Left lung (tissue), 10 donors: Measurements from ENCODE around the gene OR2V2. TPM values are rescaled to one million over a fixed set of nuclear protein-coding genes. Genes with fewer than 3 reads are reported as not detected.

ENCODE experiments used
- ATAC-seq: fragments of 200-7000 bp; cut with Tn5 transposase; one replicate; pipeline ENCODE4 v1.9.1; 2020; ENCODE audit warnings: moderate library complexity
- DNase-seq, 4 donors: peaks; one replicate each; pipeline ENCODE4 v3.0.0-alpha.2; 2013 to 2020
- H3K27ac ChIP-seq, 2 donors: fragments of 200-600 bp; sonication (generic) in 1 of 2; one replicate each; pipeline versions ENCODE4 v1.5.0 to v1.8.0; 2020 to 2021
- H3K27me3 ChIP-seq, 2 donors: fragments of 200-600 bp; sonication (generic) in 1 of 2; one replicate each; pipeline versions ENCODE4 v1.5.0 to v1.8.0; 2020 to 2021
- H3K36me3 ChIP-seq, 2 donors: fragments of 200-600 bp; sonication (generic) in 1 of 2; one replicate each; pipeline versions ENCODE4 v1.5.0 to v1.8.0; 2020 to 2021
- H3K4me1 ChIP-seq, 2 donors: fragments of 200-600 bp; one replicate each; pipeline ENCODE4 v1.8.0; 2021
- H3K4me3 ChIP-seq, 2 donors: fragments of 200-600 bp; sonication (generic) in 1 of 2; one replicate each; pipeline versions ENCODE4 v1.5.0 to v1.8.0; 2020 to 2021; ENCODE audit warnings: mild to moderate bottlenecking in 1 of 2
- H3K9me3 ChIP-seq, 2 donors: fragments of 200-600 bp; sonication (generic) in 1 of 2; one replicate each; pipeline versions ENCODE4 v1.5.0 to v1.8.0; 2020 to 2021
- intact Hi-C, 2 donors: fragments of 100-400 bp; cut with DNase I; formaldehyde crosslinking; loops; one replicate each; pipeline versions ENCODE4 v1.11.2 to v1.14.2; 2022
- polyA plus RNA-seq, 6 donors: library from polyadenylated mRNA; unstranded; fragments of 120-200 nt; gene quantifications; one replicate each; pipeline ENCODE4 v1.2.1, GENCODE V29; 2013; ENCODE audit not compliant: insufficient read length in 6 of 6
- total RNA-seq, 2 donors: library from RNA; stranded (reverse); fragmentation: NEBNext Ultra II Directional; extraction: Animal tissue kit (Norgen Biotek cat#: 25700); gene quantifications; one replicate each; pipeline ENCODE4 v1.2.1, GENCODE V29; 2021
- TF ChIP-seq, protein P1 (sequence below), 2 donors: fragments of 200-600 bp; sonication (generic) in 1 of 2; IDR thresholded peaks; one replicate each; pipeline versions ENCODE4 v1.5.0 to v1.8.0; 2021; ENCODE audit warnings: antibody characterized with exemption in 2 of 2
- donor health status: DM: no; HTN: yes; CAD: no.
- donor health status: DM: no; HTN: no; CAD: no.

Gene OR2V2
- total and polyA plus RNA-seq, 8 donors: 0.03 to 0.06 (median 0.04) TPM; not detected in 4

- H3K9me3 ChIP-seq: no peaks in the 10 kb centered on the region
- no peaks in the 10 kb centered on the region for H3K36me3 ChIP-seq
- no peak overlapping the region for H3K4me3 ChIP-seq
- peaks cover 0 to 17% of the 10 kb centered on the region in 2 donors for H3K4me1 ChIP-seq
- ATAC-seq (peak; percentile 55), DNase-seq (no peak)
- peaks cover 69 to 100% of the 10 kb centered on the region in 2 donors for H3K27me3 ChIP-seq
- intact Hi-C loops: no loop called here
- TF ChIP-seq, protein P1, sequence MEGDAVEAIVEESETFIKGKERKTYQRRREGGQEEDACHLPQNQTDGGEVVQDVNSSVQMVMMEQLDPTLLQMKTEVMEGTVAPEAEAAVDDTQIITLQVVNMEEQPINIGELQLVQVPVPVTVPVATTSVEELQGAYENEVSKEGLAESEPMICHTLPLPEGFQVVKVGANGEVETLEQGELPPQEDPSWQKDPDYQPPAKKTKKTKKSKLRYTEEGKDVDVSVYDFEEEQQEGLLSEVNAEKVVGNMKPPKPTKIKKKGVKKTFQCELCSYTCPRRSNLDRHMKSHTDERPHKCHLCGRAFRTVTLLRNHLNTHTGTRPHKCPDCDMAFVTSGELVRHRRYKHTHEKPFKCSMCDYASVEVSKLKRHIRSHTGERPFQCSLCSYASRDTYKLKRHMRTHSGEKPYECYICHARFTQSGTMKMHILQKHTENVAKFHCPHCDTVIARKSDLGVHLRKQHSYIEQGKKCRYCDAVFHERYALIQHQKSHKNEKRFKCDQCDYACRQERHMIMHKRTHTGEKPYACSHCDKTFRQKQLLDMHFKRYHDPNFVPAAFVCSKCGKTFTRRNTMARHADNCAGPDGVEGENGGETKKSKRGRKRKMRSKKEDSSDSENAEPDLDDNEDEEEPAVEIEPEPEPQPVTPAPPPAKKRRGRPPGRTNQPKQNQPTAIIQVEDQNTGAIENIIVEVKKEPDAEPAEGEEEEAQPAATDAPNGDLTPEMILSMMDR (IDR thresholded peaks at IDR 0.05): no peak
- H3K27ac ChIP-seq: no peak overlapping the region
Measured at GRCh38 chr5:181170237-181170825, 22.9 kb downstream of the OR2V2 start.

DNA sequence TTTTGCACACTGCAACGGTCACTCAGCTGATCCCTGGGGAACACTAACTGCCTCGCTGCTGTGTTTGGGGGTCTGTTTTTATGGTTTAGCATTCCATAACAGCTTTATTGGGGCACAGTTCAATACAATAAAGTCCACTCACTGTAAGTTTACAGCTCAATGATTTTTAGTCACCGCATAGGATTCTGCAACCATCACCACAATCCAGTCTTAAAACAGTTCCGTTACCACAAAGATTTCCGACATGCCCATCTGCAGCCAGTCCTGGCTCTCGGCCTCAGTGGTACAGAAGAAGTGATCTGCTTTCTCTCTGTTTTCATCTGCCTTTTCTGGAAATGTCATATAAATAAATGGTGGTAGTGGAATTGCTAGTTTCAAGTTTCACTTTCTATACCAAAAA is 23.6 kb downstream of the OR2V2 start:
- Histone ChIP-seq H3K27ac (no peak overlapping the region), H3K4me1 (peaks cover 0 to 17% of the 10 kb centered on the region in 2 donors), H3K9me3 (no peaks in the 10 kb centered on the region), H3K27me3 (peaks cover 69 to 100% of the 10 kb centered on the region in 2 donors), H3K4me3 (no peak overlapping the region), H3K36me3 (no peaks in the 10 kb centered on the region)
- intact Hi-C loops: no loop called here
- TF ChIP-seq, protein P1 (IDR thresholded peaks at IDR 0.05): no peak
- DNase-seq (no peak), ATAC-seq (no peak)

DNA sequence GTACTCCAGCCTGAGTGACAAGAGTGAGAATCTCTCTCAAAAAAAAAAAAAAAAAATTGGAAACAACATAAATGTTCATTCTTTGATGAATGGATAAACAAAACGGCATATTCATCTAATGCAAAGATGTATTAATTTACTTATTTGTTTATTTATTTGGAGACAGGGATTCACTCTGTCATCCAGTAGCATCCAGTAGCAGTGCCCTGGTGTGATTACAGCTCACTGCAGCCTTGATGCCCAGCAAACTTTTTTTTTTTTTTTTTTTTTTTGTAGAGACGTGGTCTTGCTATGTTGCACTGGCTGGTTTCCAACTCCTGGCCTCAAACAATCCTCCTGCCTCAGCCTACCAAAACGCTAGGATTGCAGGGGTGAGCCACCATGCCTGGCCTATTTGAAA is 24.4 kb downstream of the OR2V2 start:
- intact Hi-C loops: no loop called here
- H3K27me3 ChIP-seq: peaks cover 71 to 98% of the 10 kb centered on the region in 2 donors
- H3K9me3 ChIP-seq: no peaks in the 10 kb centered on the region
- no peak overlapping the region for H3K4me3 ChIP-seq
- no peaks in the 10 kb centered on the region for H3K36me3 ChIP-seq
- H3K4me1 ChIP-seq: peaks cover 0 to 17% of the 10 kb centered on the region in 2 donors
- DNase-seq: no peak
- TF ChIP-seq, protein P1 (IDR thresholded peaks at IDR 0.05): no peak
- no peak for ATAC-seq
- no peak overlapping the region for H3K27ac ChIP-seq

- ATAC-seq: peak; percentile 40
- no peak for DNase-seq
Measured at GRCh38 chr5:181173027-181173419, 25.6 kb downstream of the OR2V2 start.

More at GRCh38 chr5:181173027-181173419, 25.6 kb downstream of the OR2V2 start:
- no peak overlapping the region for H3K4me3 ChIP-seq
- no peaks in the 10 kb centered on the region for H3K36me3 ChIP-seq
- H3K27me3 ChIP-seq: peaks cover 63 to 96% of the 10 kb centered on the region in 2 donors
- H3K9me3 ChIP-seq: no peaks in the 10 kb centered on the region
- intact Hi-C loops: no loop called here
- H3K4me1 ChIP-seq: peaks cover 0 to 17% of the 10 kb centered on the region in 2 donors
- TF ChIP-seq, protein P1 (IDR thresholded peaks at IDR 0.05): no peak
- peak overlapping the region in 1 of 2 donors; percentile 13 for H3K27ac ChIP-seq
